ENCODE measurements around the gene EPHA4.

DNA sequence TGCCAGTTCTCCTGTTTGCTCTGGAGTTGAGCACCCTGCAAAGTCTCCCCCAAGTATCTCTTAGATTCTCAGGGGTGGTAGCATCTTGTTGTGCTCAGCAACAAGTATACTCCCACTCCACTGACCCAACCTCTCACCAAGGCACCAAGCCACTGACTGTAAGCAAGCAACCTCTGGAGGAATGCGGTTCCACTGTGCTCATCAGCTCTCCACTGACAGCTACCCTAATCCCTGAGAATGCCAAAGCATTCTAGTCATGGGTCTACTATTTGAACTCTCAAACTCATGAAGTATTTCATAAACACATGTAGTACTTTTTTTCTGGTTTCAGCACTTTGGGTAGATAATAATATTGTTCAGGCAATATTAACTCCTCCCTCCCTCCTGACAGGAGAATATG, 170.0 kb downstream of the EPHA4 start:
- TF ChIP-seq ZFX (IDR thresholded peaks at IDR 0.05; ENCODE audit: borderline replicate concordance), result no peak
- TF ChIP-seq, protein P1, sequence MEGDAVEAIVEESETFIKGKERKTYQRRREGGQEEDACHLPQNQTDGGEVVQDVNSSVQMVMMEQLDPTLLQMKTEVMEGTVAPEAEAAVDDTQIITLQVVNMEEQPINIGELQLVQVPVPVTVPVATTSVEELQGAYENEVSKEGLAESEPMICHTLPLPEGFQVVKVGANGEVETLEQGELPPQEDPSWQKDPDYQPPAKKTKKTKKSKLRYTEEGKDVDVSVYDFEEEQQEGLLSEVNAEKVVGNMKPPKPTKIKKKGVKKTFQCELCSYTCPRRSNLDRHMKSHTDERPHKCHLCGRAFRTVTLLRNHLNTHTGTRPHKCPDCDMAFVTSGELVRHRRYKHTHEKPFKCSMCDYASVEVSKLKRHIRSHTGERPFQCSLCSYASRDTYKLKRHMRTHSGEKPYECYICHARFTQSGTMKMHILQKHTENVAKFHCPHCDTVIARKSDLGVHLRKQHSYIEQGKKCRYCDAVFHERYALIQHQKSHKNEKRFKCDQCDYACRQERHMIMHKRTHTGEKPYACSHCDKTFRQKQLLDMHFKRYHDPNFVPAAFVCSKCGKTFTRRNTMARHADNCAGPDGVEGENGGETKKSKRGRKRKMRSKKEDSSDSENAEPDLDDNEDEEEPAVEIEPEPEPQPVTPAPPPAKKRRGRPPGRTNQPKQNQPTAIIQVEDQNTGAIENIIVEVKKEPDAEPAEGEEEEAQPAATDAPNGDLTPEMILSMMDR (IDR thresholded peaks at IDR 0.05), result no peak

Measured in 22Rv1 (cell line).